A673 (cell line): Measurements from ENCODE around the gene ASIC2.

Source experiments
- CTCF ChIP-seq: fragments of 300-800, 200-600 bp; sonication (generic); conservative IDR thresholded peaks from 2 replicates; pipeline ENCODE4 v1.5.1; 2017; ENCODE audit warnings: low read depth, mild to moderate bottlenecking, antibody characterized with exemption, low read length, moderate library complexity, mixed read lengths
- EZH2 ChIP-seq: fragments of 200-600 bp; sonication (generic); IDR thresholded peaks from 2 replicates; pipeline ENCODE4 v1.6.1; 2017; ENCODE audit warnings: borderline replicate concordance, low read depth, mild to moderate bottlenecking, mixed read lengths, antibody characterized with exemption, low read length; ENCODE audit not compliant: poor library complexity, severe bottlenecking

GRCh38 chr17:33227911-33228310 lies 65.2 kb downstream of the ASIC2 start:
- TF ChIP-seq CTCF = no peak
- no peak for TF ChIP-seq EZH2
